Testis (tissue), 2 donors: ENCODE results near the gene COL6A3.

Experiments used
- CTCF ChIP-seq, 3 experiments: fragments of 450-650 bp in 2 of 3; fragments of 200-600 bp in 1 of 3; sonication (generic) in 1 of 3; IDR thresholded peaks; one replicate each; pipeline ENCODE4 v1.5.1; 2016 to 2019; ENCODE audit warnings: antibody characterized with exemption in 3 of 3, mild to moderate bottlenecking in 2 of 3, moderate library complexity in 1 of 3
- POLR2A ChIP-seq: fragments of 450-650 bp; IDR thresholded peaks from one replicate; pipeline ENCODE4 v1.6.1; 2017; ENCODE audit warnings: antibody characterized with exemption, mild to moderate bottlenecking, moderate library complexity

- no peak for TF ChIP-seq CTCF (IDR thresholded peaks at IDR 0.05)
- TF ChIP-seq POLR2A, result no peak
Observed at GRCh38 chr2:237406371-237406895, 7.5 kb downstream of the COL6A3 start.
